ENCODE results near the gene SEPTIN2.
"Not testable (repeated sequence)": the region's sequence is repeated elsewhere in the genome, so short reads cannot be mapped to it uniquely, and the experiment has no call there.

Gene SEPTIN2

DNA sequence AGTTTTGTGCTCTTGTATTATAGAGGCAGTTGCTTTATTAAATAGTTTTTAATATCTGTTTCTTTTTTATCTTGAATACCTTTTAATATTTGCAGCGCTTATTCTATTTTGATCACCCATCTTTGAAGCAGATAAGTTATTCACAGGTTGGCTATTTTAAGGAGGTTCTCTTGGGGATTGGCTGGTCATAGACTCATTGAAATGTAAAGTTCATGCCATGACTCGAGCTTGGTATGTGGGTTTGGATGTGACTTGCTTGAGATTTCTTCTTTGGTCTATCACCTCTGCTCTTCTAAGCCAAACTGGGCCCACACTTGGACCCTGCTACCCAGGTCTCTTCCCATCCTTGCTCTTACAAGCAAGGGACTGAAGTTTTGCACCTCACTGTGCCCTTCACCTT is 74.0 kb downstream of the SEPTIN2 start:
- peaks cover 1% of the 10 kb centered on the region for H3K79me1 ChIP-seq (ENCODE audit: low read length)
- no peaks in the 10 kb centered on the region for H3K4me1 ChIP-seq (ENCODE audit: control insufficient read depth, low read depth, low read length)
- no peaks in the 10 kb centered on the region for H3K79me2 ChIP-seq (ENCODE audit: control insufficient read depth, insufficient read depth, low read length)
- H4K5ac ChIP-seq (ENCODE audit: low read length): no peak overlapping the region
- H3K4me2 ChIP-seq (ENCODE audit: low read length): no peak overlapping the region
- H2AK5ac ChIP-seq (ENCODE audit: low read length): no peak overlapping the region
- H3K9ac ChIP-seq (ENCODE audit: low read length): no peak overlapping the region
- WGBS (ENCODE audit: extremely low coverage, insufficient coverage, low lambda C conversion rate): no CpG with 5 or more reads among the region's 2 CpGs
- no peak overlapping the region for H2BK120ac ChIP-seq (ENCODE audit: low read depth, low read length)
- no peak overlapping the region for H3K4me3 ChIP-seq (ENCODE audit: low read length)
- H2BK5ac ChIP-seq (ENCODE audit: low read length): no peak overlapping the region
- no peak overlapping the region for H3K27ac ChIP-seq (ENCODE audit: low read depth, low read length)
- H3K56ac ChIP-seq (ENCODE audit: low read length): no peak overlapping the region
- no peak overlapping the region for H3K4ac ChIP-seq (ENCODE audit: low read depth, low read length)
- no peaks in the 10 kb centered on the region for H3K27me3 ChIP-seq (ENCODE audit: insufficient read depth, low read length, poor library complexity)
- H2BK15ac ChIP-seq (replicated peaks; ENCODE audit: low read depth): no peak overlapping the region
- DNase-seq: no peak
- H3K23ac ChIP-seq (ENCODE audit: low read length): no peak overlapping the region
- H3K36me3 ChIP-seq (ENCODE audit: control insufficient read depth, insufficient read depth, low read length): no peaks in the 10 kb centered on the region
- no peak overlapping the region for H4K8ac ChIP-seq (ENCODE audit: low read depth, low read length)
- H3K18ac ChIP-seq (ENCODE audit: low read length): no peak overlapping the region

DNA sequence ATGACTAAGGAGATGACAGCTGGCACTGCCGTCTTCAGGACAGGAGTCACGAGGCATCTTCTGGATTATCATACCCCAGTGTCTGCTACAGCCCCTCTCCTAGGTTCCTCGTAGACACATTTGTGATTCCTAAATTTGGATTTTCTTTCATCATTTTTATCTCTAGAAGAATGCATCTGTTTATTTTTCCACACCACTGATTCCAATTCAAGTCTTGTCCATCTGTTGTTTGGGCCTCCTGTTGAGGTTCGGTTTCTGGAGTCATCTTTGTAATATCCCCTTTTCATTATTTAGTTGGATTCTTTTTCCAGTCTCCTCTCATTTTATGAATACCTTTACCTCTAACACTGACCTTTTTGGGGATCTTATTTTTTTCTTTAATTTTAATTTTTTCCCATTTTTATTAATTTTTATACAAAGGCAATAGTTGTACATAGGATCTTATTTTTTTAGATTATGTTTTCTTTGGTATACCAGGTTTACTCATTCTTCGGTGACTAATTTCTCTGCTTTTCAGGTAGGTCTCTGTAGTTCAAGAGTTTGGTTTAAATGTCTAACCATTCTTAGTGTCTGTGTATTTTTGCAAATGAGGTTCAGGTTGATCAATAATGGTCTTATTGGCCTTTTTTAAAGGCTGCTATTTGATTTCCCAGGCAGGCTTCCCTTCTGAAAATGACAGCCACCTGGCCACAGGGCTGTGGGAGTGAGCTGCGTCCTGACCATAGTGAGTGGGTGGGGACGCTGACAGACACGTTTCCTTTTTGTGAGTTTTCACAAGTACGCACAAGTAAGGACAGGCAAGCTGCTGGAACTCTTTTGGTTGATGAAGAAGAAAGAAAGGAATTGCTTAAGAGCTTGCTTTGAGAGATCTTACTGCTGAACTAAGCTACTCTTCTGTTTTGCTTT is 74.8 kb downstream of the SEPTIN2 start:
- H2BK5ac ChIP-seq (ENCODE audit: low read length): no peak overlapping the region
- no peak overlapping the region for H4K8ac ChIP-seq (ENCODE audit: low read depth, low read length)
- H3K79me1 ChIP-seq (ENCODE audit: low read length): peaks cover 1% of the 10 kb centered on the region
- no peak overlapping the region for H2AK5ac ChIP-seq (ENCODE audit: low read length)
- no peak overlapping the region for H3K4me2 ChIP-seq (ENCODE audit: low read length)
- no peak overlapping the region for H2BK15ac ChIP-seq (replicated peaks; ENCODE audit: low read depth)
- H3K56ac ChIP-seq (ENCODE audit: low read length): no peak overlapping the region
- H3K4me3 ChIP-seq (ENCODE audit: low read length): no peak overlapping the region
- H3K4ac ChIP-seq (ENCODE audit: low read depth, low read length): no peak overlapping the region
- H3K79me2 ChIP-seq (ENCODE audit: control insufficient read depth, insufficient read depth, low read length): no peaks in the 10 kb centered on the region
- H3K27ac ChIP-seq (ENCODE audit: low read depth, low read length): no peak overlapping the region
- H3K18ac ChIP-seq (ENCODE audit: low read length): no peak overlapping the region
- no peaks in the 10 kb centered on the region for H3K36me3 ChIP-seq (ENCODE audit: control insufficient read depth, insufficient read depth, low read length)
- DNase-seq: no peak
- no peak overlapping the region for H3K9ac ChIP-seq (ENCODE audit: low read length)
- no peaks in the 10 kb centered on the region for H3K4me1 ChIP-seq (ENCODE audit: control insufficient read depth, low read depth, low read length)
- WGBS (ENCODE audit: extremely low coverage, insufficient coverage, low lambda C conversion rate): no CpG with 5 or more reads among the region's 9 CpGs
- no peak overlapping the region for H2BK120ac ChIP-seq (ENCODE audit: low read depth, low read length)
- H3K23ac ChIP-seq (ENCODE audit: low read length): no peak overlapping the region
- H4K5ac ChIP-seq (ENCODE audit: low read length): no peak overlapping the region
- no peaks in the 10 kb centered on the region for H3K27me3 ChIP-seq (ENCODE audit: insufficient read depth, low read length, poor library complexity)

DNA sequence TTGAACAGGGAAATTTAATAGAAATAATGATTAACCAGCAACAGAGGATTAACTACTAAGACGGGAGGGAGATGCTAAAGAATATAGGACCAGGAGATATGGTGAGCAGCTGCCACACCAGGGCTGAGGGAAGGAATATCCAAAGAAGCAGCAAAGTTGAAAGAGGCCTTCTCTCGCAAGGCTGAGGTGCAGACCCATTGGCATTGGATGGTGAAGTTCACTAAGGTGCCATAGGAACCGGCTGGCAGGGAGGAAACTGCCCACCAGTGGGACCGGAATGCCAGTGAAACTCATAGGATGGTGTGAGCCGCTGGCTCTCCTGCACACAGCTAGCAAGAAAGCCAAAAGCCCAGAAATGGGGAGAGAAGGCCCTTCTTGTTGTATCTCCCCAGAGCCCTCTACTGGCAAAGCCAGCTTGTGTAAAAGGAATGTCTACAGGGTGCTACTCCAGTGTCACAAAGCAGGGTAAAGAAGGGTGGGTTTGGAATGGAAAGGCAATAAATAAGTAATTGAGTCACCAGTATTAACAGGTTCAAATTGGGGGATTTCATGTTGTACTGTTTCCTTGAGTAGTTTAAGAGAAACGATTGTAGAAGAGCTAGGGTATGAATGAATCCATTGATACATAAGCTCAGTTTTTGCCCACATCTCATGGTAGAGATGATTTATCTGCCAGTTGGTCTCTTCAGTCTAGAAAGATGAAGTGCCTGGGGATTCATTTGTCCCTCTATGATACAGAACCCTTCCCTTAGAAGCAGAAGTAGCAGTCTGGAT is 76.4 kb downstream of the SEPTIN2 start:
- Histone ChIP-seq H3K79me2 (ENCODE audit: control insufficient read depth, insufficient read depth, low read length) (no peaks in the 10 kb centered on the region), H2AK5ac (ENCODE audit: low read length) (no peak overlapping the region), H3K4me2 (ENCODE audit: low read length) (no peak overlapping the region), H4K8ac (ENCODE audit: low read depth, low read length) (no peak overlapping the region), H3K23ac (ENCODE audit: low read length) (no peak overlapping the region), H3K4ac (ENCODE audit: low read depth, low read length) (no peak overlapping the region), H3K27ac (ENCODE audit: low read depth, low read length) (no peak overlapping the region), H2BK120ac (ENCODE audit: low read depth, low read length) (no peak overlapping the region), H3K4me3 (ENCODE audit: low read length) (no peak overlapping the region), H3K9ac (ENCODE audit: low read length) (no peak overlapping the region), H3K18ac (ENCODE audit: low read length) (no peak overlapping the region), H2BK15ac (replicated peaks; ENCODE audit: low read depth) (no peak overlapping the region), H4K5ac (ENCODE audit: low read length) (no peak overlapping the region), H2BK5ac (ENCODE audit: low read length) (no peak overlapping the region), H3K56ac (ENCODE audit: low read length) (no peak overlapping the region), H3K79me1 (ENCODE audit: low read length) (peaks cover 1% of the 10 kb centered on the region), H3K36me3 (ENCODE audit: control insufficient read depth, insufficient read depth, low read length) (no peaks in the 10 kb centered on the region), H3K4me1 (ENCODE audit: control insufficient read depth, low read depth, low read length) (no peaks in the 10 kb centered on the region), H3K27me3 (ENCODE audit: insufficient read depth, low read length, poor library complexity) (no peaks in the 10 kb centered on the region)
- no CpG with 5 or more reads among the region's 6 CpGs for WGBS (ENCODE audit: extremely low coverage, insufficient coverage, low lambda C conversion rate)
- DNase-seq: peak; percentile 81

DNA sequence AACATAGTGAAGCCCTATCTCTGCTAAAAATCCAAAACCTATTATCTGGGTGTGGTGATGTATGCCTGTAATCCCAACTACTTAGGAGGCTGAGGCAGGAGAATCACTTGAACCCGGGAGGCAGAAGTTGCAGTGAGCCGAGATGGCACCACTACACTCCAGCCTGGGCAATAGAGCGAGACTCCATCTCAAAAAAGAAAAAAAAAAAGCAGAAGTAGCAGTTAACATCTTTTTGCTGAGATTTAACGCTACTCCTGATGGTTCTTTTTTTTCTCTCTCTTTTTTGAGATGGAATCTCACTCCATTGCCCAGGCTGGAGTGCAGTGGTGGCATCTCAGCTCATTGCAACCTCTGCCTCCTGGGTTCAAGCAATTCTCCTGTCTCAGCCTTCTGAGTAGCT is 77.0 kb downstream of the SEPTIN2 start:
- not testable (repeated sequence) for H2BK15ac ChIP-seq (replicated peaks; ENCODE audit: low read depth); H3K18ac ChIP-seq (ENCODE audit: low read length); H3K27me3 ChIP-seq (ENCODE audit: insufficient read depth, low read length, poor library complexity); H2BK120ac ChIP-seq (ENCODE audit: low read depth, low read length); H3K79me1 ChIP-seq (ENCODE audit: low read length); H3K56ac ChIP-seq (ENCODE audit: low read length); H3K4me1 ChIP-seq (ENCODE audit: control insufficient read depth, low read depth, low read length); H4K8ac ChIP-seq (ENCODE audit: low read depth, low read length); H3K36me3 ChIP-seq (ENCODE audit: control insufficient read depth, insufficient read depth, low read length); H4K5ac ChIP-seq (ENCODE audit: low read length); H3K9ac ChIP-seq (ENCODE audit: low read length); H2BK5ac ChIP-seq (ENCODE audit: low read length); H2AK5ac ChIP-seq (ENCODE audit: low read length); H3K4me2 ChIP-seq (ENCODE audit: low read length); H3K79me2 ChIP-seq (ENCODE audit: control insufficient read depth, insufficient read depth, low read length); H3K27ac ChIP-seq (ENCODE audit: low read depth, low read length); H3K4me3 ChIP-seq (ENCODE audit: low read length); DNase-seq; H3K23ac ChIP-seq (ENCODE audit: low read length); H3K4ac ChIP-seq (ENCODE audit: low read depth, low read length)
- WGBS (ENCODE audit: extremely low coverage, insufficient coverage, low lambda C conversion rate): no CpG with 5 or more reads among the region's 4 CpGs

DNA sequence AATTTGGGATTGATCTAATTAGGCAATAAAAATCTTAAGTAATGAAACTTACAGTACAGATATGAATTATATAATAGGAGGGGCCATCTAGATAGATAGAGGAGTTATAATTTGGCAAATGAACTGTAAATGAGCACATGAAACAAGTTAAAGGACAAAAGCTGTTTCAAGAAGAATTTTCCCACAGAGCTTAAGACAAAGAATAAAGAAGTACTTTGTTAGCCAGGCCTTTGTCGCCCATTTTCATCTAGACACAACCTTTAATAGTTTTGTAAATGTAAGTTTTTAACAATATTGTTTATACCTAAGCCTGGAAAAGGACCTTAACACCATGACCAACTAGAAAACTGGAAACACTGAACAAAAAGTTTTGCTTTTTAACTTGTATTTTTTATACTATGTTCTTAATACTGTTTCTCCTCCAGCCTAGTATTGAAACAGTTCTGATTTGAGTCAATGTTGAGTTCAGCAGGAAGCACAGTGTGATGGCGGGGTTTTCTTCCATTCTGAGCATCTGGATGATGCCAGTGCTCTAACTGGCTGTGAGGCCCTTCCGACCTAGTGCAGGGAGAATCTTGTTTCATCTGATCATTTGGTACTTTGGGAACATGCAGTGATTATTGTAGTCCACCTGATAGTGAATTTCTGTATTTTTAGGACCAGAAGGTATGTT is 77.9 kb downstream of the SEPTIN2 start:
- no peak overlapping the region for H2BK5ac ChIP-seq (ENCODE audit: low read length)
- H3K36me3 ChIP-seq (ENCODE audit: control insufficient read depth, insufficient read depth, low read length): no peaks in the 10 kb centered on the region
- no peak overlapping the region for H3K18ac ChIP-seq (ENCODE audit: low read length)
- peaks cover 1% of the 10 kb centered on the region for H3K79me1 ChIP-seq (ENCODE audit: low read length)
- no peak overlapping the region for H3K23ac ChIP-seq (ENCODE audit: low read length)
- no peaks in the 10 kb centered on the region for H3K27me3 ChIP-seq (ENCODE audit: insufficient read depth, low read length, poor library complexity)
- no peak overlapping the region for H2BK120ac ChIP-seq (ENCODE audit: low read depth, low read length)
- H3K9ac ChIP-seq (ENCODE audit: low read length): no peak overlapping the region
- no peak overlapping the region for H2BK15ac ChIP-seq (replicated peaks; ENCODE audit: low read depth)
- H3K56ac ChIP-seq (ENCODE audit: low read length): no peak overlapping the region
- no CpG with 5 or more reads among the region's 3 CpGs for WGBS (ENCODE audit: extremely low coverage, insufficient coverage, low lambda C conversion rate)
- no peaks in the 10 kb centered on the region for H3K79me2 ChIP-seq (ENCODE audit: control insufficient read depth, insufficient read depth, low read length)
- no peaks in the 10 kb centered on the region for H3K4me1 ChIP-seq (ENCODE audit: control insufficient read depth, low read depth, low read length)
- H4K8ac ChIP-seq (ENCODE audit: low read depth, low read length): no peak overlapping the region
- no peak for DNase-seq
- H4K5ac ChIP-seq (ENCODE audit: low read length): no peak overlapping the region
- no peak overlapping the region for H2AK5ac ChIP-seq (ENCODE audit: low read length)
- H3K4me3 ChIP-seq (ENCODE audit: low read length): no peak overlapping the region
- no peak overlapping the region for H3K4me2 ChIP-seq (ENCODE audit: low read length)
- H3K4ac ChIP-seq (ENCODE audit: low read depth, low read length): no peak overlapping the region
- H3K27ac ChIP-seq (ENCODE audit: low read depth, low read length): no peak overlapping the region
